Stimulated activated CD8-positive, alpha-beta memory T cell treated with anti-CD3 and anti-CD28 coated beads, Interleukin-7, amount 100 ng/mL, for 1 hour (primary cell): ENCODE measurements around the gene GSTA3.
"Not testable (repeated sequence)": the region's sequence is repeated elsewhere in the genome, so short reads cannot be mapped to it uniquely, and the experiment has no call there.

Source experiments
- DNase-seq, 2 donors: peaks; one replicate each; pipeline ENCODE4 v3.0.0-alpha.2; 2020; ENCODE audit warnings: low read depth in 2 of 2

GSTA3 gene

GRCh38 chr6:52909531-52909930 lies at the start of gene GSTA3:
Gene GSTA3 (minus strand): TSS chr6:52909698. CDS start chr6:52905834, 3,864 bp downstream.
- no peak for DNase-seq

GRCh38 chr6:52958546-52959255 lies 49.2 kb upstream of the GSTA3 start:
- no peak for DNase-seq

- no peak for DNase-seq
Observed at GRCh38 chr6:52955871-52956270, 46.4 kb upstream of the GSTA3 start.

GRCh38 chr6:52953911-52954839 lies 44.7 kb upstream of the GSTA3 start:
- DNase-seq: no peak

- no peak for DNase-seq
Observed at GRCh38 chr6:52946306-52946705, 36.8 kb upstream of the GSTA3 start.

- not testable (repeated sequence) for DNase-seq
Observed at GRCh38 chr6:52942821-52943220, 33.3 kb upstream of the GSTA3 start.

GRCh38 chr6:52942221-52942620 lies 32.7 kb upstream of the GSTA3 start:
- no peak for DNase-seq

GRCh38 chr6:52937908-52938307 lies 28.4 kb upstream of the GSTA3 start:
- DNase-seq: no peak

GRCh38 chr6:52933778-52934177 lies 24.3 kb upstream of the GSTA3 start:
- no peak for DNase-seq

GRCh38 chr6:52931351-52931750 lies 21.9 kb upstream of the GSTA3 start:
- no peak for DNase-seq

GRCh38 chr6:52929321-52930164 lies 20.0 kb upstream of the GSTA3 start:
- no peak for DNase-seq

- DNase-seq: no peak
Observed at GRCh38 chr6:52927451-52927850, 18.0 kb upstream of the GSTA3 start.

GRCh38 chr6:52925919-52926792 lies 16.7 kb upstream of the GSTA3 start:
- no peak for DNase-seq

GRCh38 chr6:52925042-52925441 lies 15.5 kb upstream of the GSTA3 start:
- DNase-seq: no peak

GRCh38 chr6:52923689-52924088 lies 14.2 kb upstream of the GSTA3 start:
- not testable (repeated sequence) for DNase-seq

- no peak for DNase-seq
Observed at GRCh38 chr6:52922161-52922560, 12.7 kb upstream of the GSTA3 start.

GRCh38 chr6:52921743-52922142 lies 12.2 kb upstream of the GSTA3 start:
- DNase-seq: no peak

- not testable (repeated sequence) for DNase-seq
Observed at GRCh38 chr6:52919511-52919910, 10.0 kb upstream of the GSTA3 start.

GRCh38 chr6:52918771-52919170 lies 9.3 kb upstream of the GSTA3 start:
- DNase-seq: not testable (repeated sequence)

GRCh38 chr6:52918027-52918686 lies 8.7 kb upstream of the GSTA3 start:
- DNase-seq: not testable (repeated sequence)
